H1 (cell line): ENCODE data around the gene PRR36.

ENCODE experiments used
- EGR1 ChIP-seq: IDR thresholded peaks from 2 replicates; pipeline ENCODE4 v1.6.1; 2011; ENCODE audit warnings: low read depth, low read length, borderline replicate concordance
- EZH2 ChIP-seq: fragments of 200-600 bp; sonication (generic); IDR thresholded peaks from 2 replicates; pipeline ENCODE4 v1.7.1; 2012; ENCODE audit warnings: low read depth, mild to moderate bottlenecking, moderate library complexity, low read length, inconsistent platforms; ENCODE audit not compliant: severe bottlenecking
- POU5F1 ChIP-seq: IDR thresholded peaks from 2 replicates; pipeline ENCODE4 v1.6.1; 2011; ENCODE audit warnings: low read depth, mild to moderate bottlenecking, low read length, moderate library complexity

- TF ChIP-seq EGR1 = no peak
- TF ChIP-seq EZH2 = no peak
- no peak for TF ChIP-seq POU5F1
These were observed 8.9 kb upstream of the PRR36 start for GRCh38 chr19:7883105-7883504.
